Neural cell (in vitro differentiated cells): Measurements from ENCODE around the gene ACYP2. TPM values are rescaled to one million over a fixed set of nuclear protein-coding genes. Genes with fewer than 3 reads are reported as not detected.

Source experiments
- H2AFZ ChIP-seq: fragments of 200-600, 300-800 bp; sonication (generic), shearing (Covaris generic); 2 replicates; pipeline ENCODE4 v1.6.0; 2014; ENCODE audit warnings: low read depth, mild to moderate bottlenecking, antibody characterized with exemption, low read length, moderate library complexity
- H3F3A ChIP-seq: fragments of 200-600 bp; shearing (Covaris generic); 2 replicates; pipeline ENCODE4 v1.6.1; 2016; ENCODE audit warnings: mild to moderate bottlenecking, moderate library complexity, mixed read lengths, antibody characterized with exemption, low read length; ENCODE audit not compliant: insufficient read depth, poor library complexity, severe bottlenecking
- H3K27ac ChIP-seq: fragments of 200-600, 300-800 bp; sonication (generic), shearing (Covaris generic); 2 replicates; pipeline ENCODE4 v1.5.1; 2014; ENCODE audit warnings: mild to moderate bottlenecking, low read length, moderate library complexity
- H3K27me3 ChIP-seq: fragments of 300-800, 200-600 bp; sonication (generic), shearing (Covaris generic); 2 replicates; pipeline ENCODE4 v1.6.0; 2014; ENCODE audit warnings: mild to moderate bottlenecking, low read depth, low read length, moderate library complexity; ENCODE audit not compliant: insufficient read depth
- H3K36me3 ChIP-seq: fragments of 300-800, 200-600 bp; sonication (generic), shearing (Covaris generic); 2 replicates; pipeline ENCODE4 v1.5.1; 2014; ENCODE audit warnings: mild to moderate bottlenecking, antibody characterized with exemption, low read length, moderate library complexity; ENCODE audit not compliant: insufficient read depth
- H3K4me2 ChIP-seq: fragments of 300-800, 200-600 bp; sonication (generic), shearing (Covaris generic); 2 replicates; pipeline ENCODE4 v1.6.0; 2014; ENCODE audit warnings: mild to moderate bottlenecking, low read length
- H3K4me3 ChIP-seq: fragments of 300-800, 200-600 bp; sonication (generic), shearing (Covaris generic); 2 replicates; pipeline ENCODE4 v1.5.1; 2014; ENCODE audit warnings: mild to moderate bottlenecking, low read length, moderate library complexity
- H3K79me2 ChIP-seq: fragments of 200-600 bp; shearing (Covaris generic); replicated peaks from 2 replicates; pipeline ENCODE4 v1.6.0; 2014; ENCODE audit warnings: mild to moderate bottlenecking, low read length, moderate library complexity; ENCODE audit not compliant: insufficient read depth
- H3K9ac ChIP-seq: fragments of 300-800, 200-600 bp; sonication (generic), shearing (Covaris generic); 2 replicates; pipeline ENCODE4 v1.6.1; 2016; ENCODE audit warnings: mild to moderate bottlenecking, low read length, mixed read lengths
- H3K9me2 ChIP-seq: fragments of 200-600 bp; shearing (Covaris generic); 2 replicates; pipeline ENCODE4 v1.6.1; 2016; ENCODE audit warnings: mild to moderate bottlenecking, low read length, mixed read lengths; ENCODE audit not compliant: insufficient read depth
- H3K9me3 ChIP-seq: fragments of 200-600, 300-800 bp; sonication (generic), shearing (Covaris generic); 2 replicates; pipeline ENCODE4 v1.6.1; 2016; ENCODE audit warnings: mild to moderate bottlenecking, mixed run types, low read length, moderate library complexity, mixed read lengths
- H4K20me1 ChIP-seq: fragments of 200-600 bp; shearing (Covaris generic); 2 replicates; pipeline ENCODE4 v1.6.1; 2016; ENCODE audit warnings: mild to moderate bottlenecking, mixed run types; ENCODE audit not compliant: insufficient read depth
- CTCF ChIP-seq: fragments of 450-650 bp; IDR thresholded peaks from 2 replicates; pipeline ENCODE4 v1.5.1; 2014; ENCODE audit warnings: antibody characterized with exemption, mild to moderate bottlenecking, moderate library complexity; ENCODE audit not compliant: poor library complexity, severe bottlenecking
- EP300 ChIP-seq: fragments of 450-650 bp; conservative IDR thresholded peaks from 2 replicates; pipeline ENCODE4 v1.6.1; 2014; ENCODE audit warnings: antibody characterized with exemption, mild to moderate bottlenecking, moderate library complexity; ENCODE audit not compliant: poor library complexity, severe bottlenecking
- EZH2 ChIP-seq: fragments of 200-600, 300-800 bp; shearing (Covaris generic), sonication (generic); IDR thresholded peaks from 2 replicates; pipeline ENCODE4 v1.6.1; 2014; ENCODE audit warnings: antibody characterized with exemption, low read length, borderline replicate concordance, mild to moderate bottlenecking; ENCODE audit not compliant: insufficient read depth, poor library complexity, severe bottlenecking
- MXI1 ChIP-seq: fragments of 450-650 bp; conservative IDR thresholded peaks from 2 replicates; pipeline ENCODE4 v1.6.1; 2014; ENCODE audit warnings: antibody characterized with exemption, mild to moderate bottlenecking; ENCODE audit not compliant: poor library complexity, severe bottlenecking
- POLR2AphosphoS5 ChIP-seq: IDR thresholded peaks from 2 replicates; pipeline ENCODE4 v1.6.1; 2012
- RAD21 ChIP-seq: fragments of 450-650 bp; conservative IDR thresholded peaks from 2 replicates; pipeline ENCODE4 v1.6.1; 2014; ENCODE audit warnings: antibody characterized with exemption, mild to moderate bottlenecking, moderate library complexity
- REST ChIP-seq: IDR thresholded peaks from 2 replicates; pipeline ENCODE4 v1.6.1; 2012; ENCODE audit warnings: borderline replicate concordance
- SMC3 ChIP-seq: fragments of 450-650 bp; conservative IDR thresholded peaks from 2 replicates; pipeline ENCODE4 v1.6.1; 2014; ENCODE audit warnings: antibody characterized with exemption, mild to moderate bottlenecking, moderate library complexity; ENCODE audit not compliant: poor library complexity
- TAF1 ChIP-seq: IDR thresholded peaks from 2 replicates; pipeline ENCODE4 v1.6.1; 2012; ENCODE audit warnings: low read depth
- polyA plus RNA-seq: library from polyadenylated mRNA; depleted of rRNA; stranded (reverse); fragments of >200 nt; gene quantifications from 2 replicates; pipeline ENCODE4 v1.2.3, GENCODE V29; 2014

Gene ACYP2
- polyA plus RNA-seq, 1 donor from 2014 or later: 48.2 TPM

GRCh38 chr2:54285451-54285850 is 170.0 kb downstream of the ACYP2 start:
- no peaks in the 10 kb centered on the region for H4K20me1 ChIP-seq
- no peaks in the 10 kb centered on the region for H3K36me3 ChIP-seq
- no peak overlapping the region for H3K27ac ChIP-seq
- no peak overlapping the region for H3K4me2 ChIP-seq
- no peak overlapping the region for H3K4me3 ChIP-seq
- H3F3A ChIP-seq: no peaks in the 10 kb centered on the region
- no peaks in the 10 kb centered on the region for H3K9me3 ChIP-seq
- TF ChIP-seq MXI1: no peak
- no peak for TF ChIP-seq TAF1
- no peak for TF ChIP-seq POLR2AphosphoS5
- no peak for TF ChIP-seq RAD21
- no peak for TF ChIP-seq REST
- TF ChIP-seq EP300: no peak
- no peak for TF ChIP-seq EZH2
- H3K79me2 ChIP-seq: no peaks in the 10 kb centered on the region
- H2AFZ ChIP-seq: no peak overlapping the region
- no peaks in the 10 kb centered on the region for H3K27me3 ChIP-seq
- no peak overlapping the region for H3K9ac ChIP-seq
- H3K9me2 ChIP-seq: no peaks in the 10 kb centered on the region

DNA sequence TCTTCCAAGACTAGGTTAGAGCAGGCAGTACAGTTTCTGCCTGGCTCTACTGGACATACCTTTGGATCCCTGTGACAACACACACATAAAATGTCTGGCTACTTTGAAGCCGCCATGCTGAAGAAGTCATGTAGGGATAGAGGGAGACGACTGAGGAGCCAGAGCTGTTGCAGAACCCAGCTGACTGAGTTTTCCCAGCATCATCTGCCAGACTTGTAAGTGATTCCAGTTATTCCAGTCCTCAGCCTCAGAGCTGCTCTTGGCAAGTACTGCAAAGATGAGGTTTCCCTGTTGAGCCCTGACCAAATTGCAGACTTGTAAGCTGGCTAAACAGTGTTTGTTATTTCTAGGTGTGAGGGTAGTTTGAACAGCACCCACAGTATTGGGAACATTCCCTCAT is 172.1 kb downstream of the ACYP2 start:
- H3K27ac ChIP-seq: no peak overlapping the region
- H3K27me3 ChIP-seq: no peaks in the 10 kb centered on the region
- no peaks in the 10 kb centered on the region for H3K36me3 ChIP-seq
- H3K9me3 ChIP-seq: no peaks in the 10 kb centered on the region
- H3K4me3 ChIP-seq: no peak overlapping the region
- H3K9me2 ChIP-seq: no peaks in the 10 kb centered on the region
- H3K79me2 ChIP-seq: no peaks in the 10 kb centered on the region
- no peak for TF ChIP-seq EP300
- no peak for TF ChIP-seq POLR2AphosphoS5
- TF ChIP-seq REST: no peak
- TF ChIP-seq RAD21: no peak
- TF ChIP-seq EZH2: no peak
- TF ChIP-seq SMC3: no peak
- no peak for TF ChIP-seq MXI1
- no peak for TF ChIP-seq CTCF
- no peak for TF ChIP-seq TAF1
- no peak overlapping the region for H3K4me2 ChIP-seq
- no peak overlapping the region for H2AFZ ChIP-seq
- H4K20me1 ChIP-seq: no peaks in the 10 kb centered on the region
- H3K9ac ChIP-seq: no peak overlapping the region
- H3F3A ChIP-seq: no peaks in the 10 kb centered on the region
